Liver (tissue), 9 donors: ENCODE results near the gene OTOG. TPM values are rescaled to one million over a fixed set of nuclear protein-coding genes. Genes with fewer than 3 reads are reported as not detected.

Experiments used
- DNase-seq: peaks from one replicate; pipeline ENCODE4 v3.0.0-alpha.2; 2017; ENCODE audit warnings: low spot score
- H3K27ac ChIP-seq, 2 donors: one replicate each; pipeline ENCODE4 v1.7.0; 2013; ENCODE audit warnings: inconsistent platforms in 2 of 2, low read length in 2 of 2, control low read depth in 1 of 2, low read depth in 1 of 2, mild to moderate bottlenecking in 1 of 2
- H3K27me3 ChIP-seq, 4 donors: one replicate each; pipeline versions ENCODE4 v1.6.1 to v1.7.0; 2013; ENCODE audit warnings: low read length in 3 of 4, inconsistent platforms in 1 of 4, mild to moderate bottlenecking in 1 of 4, moderate library complexity in 1 of 4; ENCODE audit not compliant: control insufficient read depth in 4 of 4, insufficient read depth in 4 of 4
- H3K36me3 ChIP-seq, 4 donors: one replicate each; pipeline versions ENCODE4 v1.6.1 to v1.7.0; 2013; ENCODE audit warnings: low read length in 3 of 4, mild to moderate bottlenecking in 3 of 4, low read depth in 1 of 4, moderate library complexity in 1 of 4; ENCODE audit not compliant: control insufficient read depth in 4 of 4, insufficient read depth in 3 of 4
- H3K4me1 ChIP-seq, 4 donors: one replicate each; pipeline versions ENCODE4 v1.6.1 to v1.7.0; 2013; ENCODE audit warnings: low read length in 3 of 4, mild to moderate bottlenecking in 3 of 4, moderate library complexity in 1 of 4; ENCODE audit not compliant: control insufficient read depth in 4 of 4, insufficient read depth in 4 of 4
- H3K4me3 ChIP-seq, 3 donors: one replicate each; pipeline versions ENCODE4 v1.6.1 to v1.7.0; 2013; ENCODE audit warnings: low read length in 3 of 3, control low read depth in 1 of 3, low read depth in 1 of 3, mild to moderate bottlenecking in 1 of 3
- H3K9ac ChIP-seq, 2 donors: one replicate each; pipeline ENCODE4 v1.7.0; 2013; ENCODE audit warnings: low read length in 2 of 2, mild to moderate bottlenecking in 2 of 2, moderate library complexity in 2 of 2, control low read depth in 1 of 2, low read depth in 1 of 2
- H3K9me3 ChIP-seq, 4 donors: one replicate each; pipeline versions ENCODE4 v1.6.1 to v1.7.0; 2013; ENCODE audit warnings: low read length in 3 of 4; ENCODE audit not compliant: control insufficient read depth in 4 of 4
- ATF3 ChIP-seq: IDR thresholded peaks from 2 replicates; pipeline ENCODE4 v1.6.1; 2016; ENCODE audit warnings: antibody characterized with exemption
- CTCF ChIP-seq: fragments of 150-350 bp; IDR thresholded peaks from 2 replicates; pipeline ENCODE4 v1.5.1; 2017; ENCODE audit warnings: improper control_type of control experiment, low read depth, low read length; ENCODE audit not compliant: missing input control
- EGR1 ChIP-seq, 2 donors: IDR thresholded peaks; 2 replicates each; pipeline ENCODE4 v1.6.1; 2016 to 2018; ENCODE audit warnings: antibody characterized with exemption in 2 of 2, low read depth in 2 of 2
- FOXA1 ChIP-seq: IDR thresholded peaks from 2 replicates; pipeline ENCODE4 v1.6.1; 2016; ENCODE audit warnings: antibody characterized with exemption
- FOXA2 ChIP-seq: IDR thresholded peaks from 2 replicates; pipeline ENCODE4 v1.6.1; 2016; ENCODE audit warnings: antibody characterized with exemption
- GABPA ChIP-seq, 2 donors: IDR thresholded peaks in 1 of 2; conservative IDR thresholded peaks in 1 of 2; 2 replicates each; pipeline ENCODE4 v1.6.1; 2016; ENCODE audit warnings: antibody characterized with exemption in 2 of 2, mild to moderate bottlenecking in 1 of 2, moderate library complexity in 1 of 2
- HNF4A ChIP-seq, 2 donors: conservative IDR thresholded peaks; 2 replicates each; pipeline ENCODE4 v1.6.1; 2016; ENCODE audit warnings: antibody characterized with exemption in 2 of 2, mild to moderate bottlenecking in 2 of 2
- HNF4G ChIP-seq: IDR thresholded peaks from 2 replicates; pipeline ENCODE4 v1.6.1; 2016; ENCODE audit warnings: antibody characterized with exemption
- JUND ChIP-seq, 2 donors: IDR thresholded peaks; 2 replicates each; pipeline ENCODE4 v1.6.1; 2016; ENCODE audit warnings: antibody characterized with exemption in 2 of 2
- MAX ChIP-seq: IDR thresholded peaks from 2 replicates; pipeline ENCODE4 v1.6.1; 2016; ENCODE audit warnings: antibody characterized with exemption
- NR2F2 ChIP-seq: IDR thresholded peaks from 2 replicates; pipeline ENCODE4 v1.6.1; 2016; ENCODE audit warnings: antibody characterized with exemption
- RAD21 ChIP-seq, 2 donors: IDR thresholded peaks; 2 replicates each; pipeline ENCODE4 v1.6.1; 2016; ENCODE audit warnings: antibody characterized with exemption in 2 of 2, mild to moderate bottlenecking in 2 of 2
- REST ChIP-seq: IDR thresholded peaks from 2 replicates; pipeline ENCODE4 v1.6.1; 2016; ENCODE audit warnings: antibody characterized with exemption, mild to moderate bottlenecking
- RXRA ChIP-seq, 2 donors: IDR thresholded peaks; 2 replicates each; pipeline ENCODE4 v1.6.1; 2017 to 2018; ENCODE audit warnings: antibody characterized with exemption in 2 of 2, mild to moderate bottlenecking in 1 of 2
- SP1 ChIP-seq: IDR thresholded peaks from 2 replicates; pipeline ENCODE4 v1.6.1; 2018; ENCODE audit warnings: antibody characterized with exemption, mild to moderate bottlenecking
- TAF1 ChIP-seq: conservative IDR thresholded peaks from 2 replicates; pipeline ENCODE4 v1.6.1; 2016; ENCODE audit warnings: antibody characterized with exemption, mild to moderate bottlenecking
- YY1 ChIP-seq: IDR thresholded peaks from 2 replicates; pipeline ENCODE4 v1.6.1; 2016; ENCODE audit warnings: antibody characterized with exemption, mild to moderate bottlenecking
- ZBTB33 ChIP-seq: IDR thresholded peaks from 2 replicates; pipeline ENCODE4 v1.6.1; 2016; ENCODE audit warnings: antibody characterized with exemption
- WGBS: extraction: QIAGEN DNeasy Blood & Tissue Kit; methylation state at CpG from one replicate; pipeline ENCODE4 v1.1.7; 2013; 5-methylcytosine and 5-hydroxymethylcytosine counted together
- polyA plus RNA-seq, 2 donors: library from polyadenylated mRNA; stranded (reverse) in 1 of 2; unstranded in 1 of 2; fragments of 200-250 nt in 1 of 2; fragments of >200 nt in 1 of 2; fragmentation: Nextera tagmentation in 1 of 2; extraction: Ambion mirVana in 1 of 2; gene quantifications; one replicate each; pipeline versions ENCODE4 v1.2.1 to v1.2.3, GENCODE V29; 2013 to 2015
- total RNA-seq, 2 donors: library from RNA; depleted of rRNA; stranded (reverse); fragments of >200 nt; gene quantifications; one replicate each; pipeline ENCODE4 v1.2.3, GENCODE V29; 2014
- donor health status: healthy.
- donor health status: healthy.
- donor health status: healthy.
- donor health status: healthy.
- donor health status: healthy.

Gene OTOG
- total and polyA plus RNA-seq, 4 donors, result not detected

GRCh38 chr11:17542249-17542648, 4.8 kb upstream of the OTOG start (continued):
- TF ChIP-seq REST (no peak), HNF4A (conservative IDR thresholded peaks at IDR 0.05) (peak; percentile 63 to 85), FOXA2 (no peak), FOXA1 (no peak), SP1 (peak; percentile 81), MAX (no peak), RXRA (IDR thresholded peaks at IDR 0.05) (no peak), GABPA (IDR thresholded peaks at IDR 0.05 in 1 of 2, conservative IDR thresholded peaks at IDR 0.05 in 1 of 2) (no peak), EGR1 (IDR thresholded peaks at IDR 0.05; ENCODE audit: low read depth in 2 of 2) (no peak)

GRCh38 chr11:17543041-17543440, 4.0 kb upstream of the OTOG start:
- 79% methylated on average over 2 of the region's 2 CpGs for WGBS
- Histone ChIP-seq H3K4me1 (no peaks in the 10 kb centered on the region), H3K36me3 (no peaks in the 10 kb centered on the region), H3K9me3 (no peaks in the 10 kb centered on the region), H3K27ac (no peak overlapping the region), H3K9ac (no peak overlapping the region), H3K4me3 (no peak overlapping the region), H3K27me3 (no peaks in the 10 kb centered on the region)
- TF ChIP-seq CTCF (no peak), RAD21 (IDR thresholded peaks at IDR 0.05) (no peak), RXRA (IDR thresholded peaks at IDR 0.05) (no peak), ZBTB33 (no peak), HNF4G (no peak), SP1 (no peak), EGR1 (IDR thresholded peaks at IDR 0.05; ENCODE audit: low read depth in 2 of 2) (no peak), NR2F2 (no peak), JUND (IDR thresholded peaks at IDR 0.05) (no peak), MAX (no peak), GABPA (IDR thresholded peaks at IDR 0.05 in 1 of 2, conservative IDR thresholded peaks at IDR 0.05 in 1 of 2) (no peak), HNF4A (conservative IDR thresholded peaks at IDR 0.05) (no peak), FOXA2 (no peak), YY1 (no peak), TAF1 (no peak), ATF3 (no peak), FOXA1 (no peak), REST (no peak)
- no peak for DNase-seq
